Measurements from ENCODE around the gene CRTC3. TPM values are rescaled to one million over a fixed set of nuclear protein-coding genes. Genes with fewer than 3 reads are reported as not detected.
"Not testable (repeated sequence)": the region's sequence is repeated elsewhere in the genome, so short reads cannot be mapped to it uniquely, and the experiment has no call there.

The CRTC3 gene
- total RNA-seq, 1 donor from 2014 or later: 8.1 TPM

GRCh38 chr15:90620379-90621067 is 90.8 kb downstream of the CRTC3 start:
- no peak for DNase-seq (ENCODE audit: low read depth, low spot score)

- DNase-seq (ENCODE audit: low read depth, low spot score): no peak
These were observed 94.1 kb downstream of the CRTC3 start for GRCh38 chr15:90623854-90624253.

- DNase-seq (ENCODE audit: low read depth, low spot score): no peak
These were observed 94.7 kb downstream of the CRTC3 start for GRCh38 chr15:90624278-90624981.

- no peak for DNase-seq (ENCODE audit: low read depth, low spot score)
These were observed 95.3 kb downstream of the CRTC3 start for GRCh38 chr15:90625037-90625436.

- no peak for DNase-seq (ENCODE audit: low read depth, low spot score)
These were observed 99.5 kb downstream of the CRTC3 start for GRCh38 chr15:90629217-90629616.

GRCh38 chr15:90633360-90633759 is 103.6 kb downstream of the CRTC3 start:
- DNase-seq (ENCODE audit: low read depth, low spot score): no peak

GRCh38 chr15:90636993-90637392 is 107.3 kb downstream of the CRTC3 start:
- not testable (repeated sequence) for DNase-seq (ENCODE audit: low read depth, low spot score)

GRCh38 chr15:90637693-90638092 is 108.0 kb downstream of the CRTC3 start:
- no peak for DNase-seq (ENCODE audit: low read depth, low spot score)

GRCh38 chr15:90638201-90638691 is 108.5 kb downstream of the CRTC3 start:
- DNase-seq (ENCODE audit: low read depth, low spot score): no peak

GRCh38 chr15:90638963-90639362 is 109.2 kb downstream of the CRTC3 start:
- no peak for DNase-seq (ENCODE audit: low read depth, low spot score)

- no peak for DNase-seq (ENCODE audit: low read depth, low spot score)
These were observed 111.1 kb downstream of the CRTC3 start for GRCh38 chr15:90640862-90641261.

- no peak for DNase-seq (ENCODE audit: low read depth, low spot score)
These were observed 112.1 kb downstream of the CRTC3 start for GRCh38 chr15:90641581-90642463.

- no peak for DNase-seq (ENCODE audit: low read depth, low spot score)
These were observed 113.0 kb downstream of the CRTC3 start for GRCh38 chr15:90642464-90643300.

GRCh38 chr15:90643301-90643632 is 113.5 kb downstream of the CRTC3 start:
- no peak for DNase-seq (ENCODE audit: low read depth, low spot score)

GRCh38 chr15:90644526-90644925 is 114.8 kb downstream of the CRTC3 start:
- DNase-seq (ENCODE audit: low read depth, low spot score): no peak

- no peak for DNase-seq (ENCODE audit: low read depth, low spot score)
These were observed 115.4 kb downstream of the CRTC3 start for GRCh38 chr15:90644952-90645725.

GRCh38 chr15:90645873-90646575 is 116.3 kb downstream of the CRTC3 start:
- no peak for DNase-seq (ENCODE audit: low read depth, low spot score)

- DNase-seq (ENCODE audit: low read depth, low spot score): no peak
These were observed 117.1 kb downstream of the CRTC3 start for GRCh38 chr15:90646662-90647305.

- DNase-seq (ENCODE audit: low read depth, low spot score): no peak
These were observed 117.6 kb downstream of the CRTC3 start for GRCh38 chr15:90647326-90647725.

All from pulmonary artery endothelial cell (primary cell).